Memory B cell (primary cell): Measurements from ENCODE around the gene DENND4A.

Source experiments
- ATAC-seq: fragments of 150-1000 bp; cut with Tn5 transposase; 2 replicates; pipeline ENCODE4 v1.10.0; 2021; ENCODE audit warnings: low read depth, mild to moderate bottlenecking, moderate library complexity
- DNase-seq, 2 donors: peaks; one replicate each; pipeline ENCODE4 v3.0.0; 2022; ENCODE audit warnings: low spot score in 2 of 2
- H3K27ac Mint-ChIP-seq: one replicate; pipeline ENCODE4 v1.8.0; 2022; ENCODE audit warnings: mild to moderate bottlenecking, moderate library complexity, mixed read lengths
- H3K27me3 Mint-ChIP-seq: one replicate; pipeline ENCODE4 v1.8.0; 2022; ENCODE audit warnings: mixed read lengths
- H3K36me3 Mint-ChIP-seq: one replicate; pipeline ENCODE4 v1.8.0; 2022; ENCODE audit warnings: mild to moderate bottlenecking, mixed read lengths
- H3K4me1 Mint-ChIP-seq: one replicate; pipeline ENCODE4 v1.8.0; 2022; ENCODE audit warnings: mixed read lengths
- H3K4me3 Mint-ChIP-seq: one replicate; pipeline ENCODE4 v1.8.0; 2022; ENCODE audit warnings: mild to moderate bottlenecking, moderate library complexity, mixed read lengths
- H3K9me3 Mint-ChIP-seq: one replicate; pipeline ENCODE4 v1.8.0; 2022; ENCODE audit warnings: mixed read lengths

The DENND4A gene

GRCh38 chr15:65645392-65645791, 146.7 kb downstream of the DENND4A start:
- ATAC-seq (no peak), DNase-seq (no peak)
- Mint-ChIP-seq H3K36me3 (peaks cover 5% of the 10 kb centered on the region), H3K27ac (peak overlapping the region; percentile 5), H3K4me1 (peaks cover 3% of the 10 kb centered on the region), H3K27me3 (no peaks in the 10 kb centered on the region), H3K9me3 (no peaks in the 10 kb centered on the region), H3K4me3 (no peak overlapping the region)

DNA sequence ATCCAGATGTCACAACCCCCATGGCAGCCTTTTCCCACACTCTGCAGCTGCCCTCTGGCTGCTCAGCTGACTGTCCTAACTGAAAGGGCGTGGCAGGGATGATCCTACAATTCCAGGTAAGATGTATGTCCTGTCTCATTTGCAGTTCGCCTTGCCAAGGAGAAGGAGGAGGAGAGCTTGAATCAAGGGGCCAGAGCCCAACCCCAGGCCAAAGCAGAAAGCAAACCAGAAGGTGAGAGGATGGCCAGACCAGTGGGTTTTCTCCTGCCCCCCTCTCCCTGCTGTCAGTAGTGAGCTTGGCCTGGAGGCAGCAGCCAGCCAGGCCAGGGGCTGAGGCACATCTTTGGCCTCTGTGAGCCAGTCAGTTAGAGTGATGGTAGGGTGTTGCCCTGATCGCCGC, 147.8 kb downstream of the DENND4A start:
- DNase-seq, result no peak
- H3K4me3 Mint-ChIP-seq, result no peak overlapping the region
- no peaks in the 10 kb centered on the region for H3K4me1 Mint-ChIP-seq
- H3K27ac Mint-ChIP-seq, result peak overlapping the region; percentile 43
- H3K36me3 Mint-ChIP-seq, result peaks cover 2% of the 10 kb centered on the region
- H3K27me3 Mint-ChIP-seq, result no peaks in the 10 kb centered on the region
- no peak for ATAC-seq
- H3K9me3 Mint-ChIP-seq, result no peaks in the 10 kb centered on the region

GRCh38 chr15:65642594-65642993, 149.5 kb downstream of the DENND4A start:
- no peak overlapping the region for H3K27ac Mint-ChIP-seq
- DNase-seq, result no peak
- H3K36me3 Mint-ChIP-seq, result peaks cover 2% of the 10 kb centered on the region
- peaks cover 7% of the 10 kb centered on the region for H3K4me1 Mint-ChIP-seq
- no peaks in the 10 kb centered on the region for H3K27me3 Mint-ChIP-seq
- no peak for ATAC-seq
- no peaks in the 10 kb centered on the region for H3K9me3 Mint-ChIP-seq
- H3K4me3 Mint-ChIP-seq, result no peak overlapping the region

GRCh38 chr15:65641768-65642475, 150.2 kb downstream of the DENND4A start:
- peaks cover 7% of the 10 kb centered on the region for H3K4me1 Mint-ChIP-seq
- ATAC-seq (no peak), DNase-seq (no peak)
- peak overlapping the region; percentile 32 for H3K27ac Mint-ChIP-seq
- no peak overlapping the region for H3K4me3 Mint-ChIP-seq
- no peaks in the 10 kb centered on the region for H3K27me3 Mint-ChIP-seq
- H3K9me3 Mint-ChIP-seq, result no peaks in the 10 kb centered on the region
- H3K36me3 Mint-ChIP-seq, result peaks cover 1% of the 10 kb centered on the region

DNA sequence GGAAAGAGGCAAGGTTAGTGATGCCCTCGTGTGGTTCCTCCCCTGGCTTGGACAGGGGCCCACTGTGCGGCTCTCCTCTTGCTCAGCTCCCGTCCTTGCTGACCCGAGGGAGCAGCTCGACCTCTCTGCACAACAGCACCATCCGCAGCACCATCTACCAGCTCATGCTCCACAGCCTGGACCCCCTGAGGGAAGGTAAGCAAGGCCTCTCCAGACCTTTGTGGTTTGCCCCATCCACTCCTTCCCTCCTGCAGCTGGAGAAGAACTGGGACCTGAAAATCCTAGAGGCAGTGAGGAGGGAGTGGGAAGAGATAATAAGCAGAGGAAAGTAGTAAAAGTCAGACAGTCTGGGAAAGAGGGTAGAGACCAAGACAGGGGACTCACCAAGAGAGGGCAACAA, 152.6 kb downstream of the DENND4A start:
- Mint-ChIP-seq H3K4me3 (no peak overlapping the region), H3K9me3 (no peaks in the 10 kb centered on the region), H3K36me3 (no peaks in the 10 kb centered on the region), H3K27me3 (no peaks in the 10 kb centered on the region), H3K4me1 (peaks cover 7% of the 10 kb centered on the region), H3K27ac (no peak overlapping the region)
- ATAC-seq (no peak), DNase-seq (no peak)

DNA sequence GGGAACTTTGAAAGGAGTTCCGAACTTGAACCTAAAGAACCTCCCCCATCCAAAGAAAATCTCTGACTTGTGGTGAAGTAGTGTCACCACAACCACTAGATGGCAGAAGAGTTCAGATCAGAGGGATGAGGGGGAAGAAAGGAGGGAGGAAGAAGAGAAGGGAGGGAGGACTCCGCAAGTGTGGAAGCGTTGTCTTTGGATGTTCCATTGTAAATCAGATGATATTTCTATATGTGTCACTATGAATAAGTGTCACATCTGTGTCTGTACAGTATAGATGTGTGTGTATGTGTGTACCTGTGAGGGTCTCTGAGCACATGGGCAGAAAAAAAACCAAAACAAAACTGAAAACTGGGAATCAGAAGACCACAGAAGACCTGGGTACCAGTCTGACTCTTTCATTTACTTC, 153.4 kb downstream of the DENND4A start:
- Mint-ChIP-seq H3K27me3 (no peaks in the 10 kb centered on the region), H3K27ac (no peak overlapping the region), H3K36me3 (no peaks in the 10 kb centered on the region), H3K4me3 (no peak overlapping the region), H3K9me3 (no peaks in the 10 kb centered on the region), H3K4me1 (peaks cover 7% of the 10 kb centered on the region)
- DNase-seq (peak in 1 of 2 donors; percentile 63), ATAC-seq (peak; percentile 90)

GRCh38 chr15:65638109-65638508, 154.0 kb downstream of the DENND4A start:
- no peak overlapping the region for H3K4me3 Mint-ChIP-seq
- DNase-seq (no peak), ATAC-seq (no peak)
- no peaks in the 10 kb centered on the region for H3K9me3 Mint-ChIP-seq
- no peaks in the 10 kb centered on the region for H3K36me3 Mint-ChIP-seq
- H3K4me1 Mint-ChIP-seq, result peaks cover 7% of the 10 kb centered on the region
- no peak overlapping the region for H3K27ac Mint-ChIP-seq
- no peaks in the 10 kb centered on the region for H3K27me3 Mint-ChIP-seq

DNA sequence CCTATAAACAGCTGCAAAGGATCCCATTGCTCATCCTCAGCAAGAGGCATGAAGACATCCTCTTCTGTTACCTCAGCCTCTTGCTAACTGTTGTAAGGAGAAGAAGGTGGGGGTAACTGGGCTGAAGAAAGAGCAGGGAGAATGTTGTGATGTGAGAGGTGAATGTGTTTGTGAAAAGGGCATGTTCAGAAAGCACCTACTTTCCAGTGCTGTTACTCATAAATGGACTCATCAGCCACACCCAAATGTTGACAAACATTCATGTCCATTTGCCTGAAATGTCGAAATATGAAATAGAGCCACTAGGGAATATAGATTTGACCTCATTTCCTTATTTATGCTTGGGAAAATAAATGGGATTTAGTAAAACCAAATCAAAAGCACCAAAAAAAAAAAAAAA, 157.7 kb downstream of the DENND4A start:
- no peaks in the 10 kb centered on the region for H3K9me3 Mint-ChIP-seq
- peaks cover 3% of the 10 kb centered on the region for H3K36me3 Mint-ChIP-seq
- H3K4me3 Mint-ChIP-seq, result no peak overlapping the region
- H3K4me1 Mint-ChIP-seq, result peaks cover 19% of the 10 kb centered on the region
- DNase-seq, result no peak
- ATAC-seq, result no peak
- H3K27me3 Mint-ChIP-seq, result peaks cover 2% of the 10 kb centered on the region
- no peak overlapping the region for H3K27ac Mint-ChIP-seq

DNA sequence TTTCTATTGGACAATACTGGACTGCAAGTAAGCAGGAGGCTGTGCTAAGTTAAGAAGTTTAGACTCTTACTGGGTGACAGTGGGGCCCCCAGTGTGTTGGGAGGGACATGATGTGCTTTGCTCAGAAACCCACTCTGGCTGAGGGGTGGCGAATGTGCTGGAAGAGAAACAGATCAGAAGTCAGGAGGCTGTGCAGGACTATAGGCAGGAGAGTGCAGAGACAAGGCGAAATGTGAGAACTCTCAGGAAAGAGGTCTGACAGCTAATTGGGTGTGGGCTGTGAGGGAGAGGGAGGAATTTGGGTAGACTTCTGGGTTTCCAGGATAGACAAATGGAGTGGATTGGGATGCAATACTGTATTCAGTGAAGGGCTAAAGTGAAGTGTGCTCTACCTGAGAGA, 158.3 kb downstream of the DENND4A start:
- Mint-ChIP-seq H3K9me3 (no peaks in the 10 kb centered on the region), H3K4me3 (no peak overlapping the region), H3K36me3 (peaks cover 3% of the 10 kb centered on the region), H3K4me1 (peaks cover 16% of the 10 kb centered on the region), H3K27me3 (peaks cover 2% of the 10 kb centered on the region), H3K27ac (no peak overlapping the region)
- ATAC-seq (no peak), DNase-seq (no peak)

GRCh38 chr15:65632780-65633375, 159.2 kb downstream of the DENND4A start:
- Mint-ChIP-seq H3K27ac (no peak overlapping the region), H3K4me3 (no peak overlapping the region), H3K36me3 (peaks cover 3% of the 10 kb centered on the region), H3K27me3 (peaks cover 2% of the 10 kb centered on the region), H3K9me3 (no peaks in the 10 kb centered on the region), H3K4me1 (peaks cover 12% of the 10 kb centered on the region)
- DNase-seq (no peak), ATAC-seq (no peak)

DNA sequence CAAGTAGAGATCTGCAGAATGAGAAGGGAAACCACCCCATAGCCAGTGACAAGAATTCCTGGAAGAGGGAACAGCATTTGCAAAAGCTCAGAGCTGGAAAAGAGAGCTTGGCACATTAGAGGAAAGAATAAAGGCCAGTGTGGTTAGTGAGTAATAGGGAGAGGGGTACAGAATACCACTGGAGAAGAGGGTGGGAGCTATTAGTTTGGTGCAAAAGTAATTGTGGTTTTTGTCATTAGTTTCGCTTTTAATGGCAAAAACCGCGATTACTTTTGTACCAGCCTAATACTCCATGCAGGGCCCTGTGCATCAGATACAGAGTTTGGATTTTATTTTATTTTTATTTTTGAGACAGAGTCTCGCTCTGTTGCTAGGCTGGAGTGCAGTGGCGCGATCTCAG, 160.6 kb downstream of the DENND4A start:
- Mint-ChIP-seq H3K9me3 (no peaks in the 10 kb centered on the region), H3K27me3 (peaks cover 2% of the 10 kb centered on the region), H3K4me3 (peak overlapping the region; percentile 68), H3K27ac (no peak overlapping the region), H3K36me3 (peaks cover 7% of the 10 kb centered on the region), H3K4me1 (peaks cover 12% of the 10 kb centered on the region)
- ATAC-seq (peak; percentile 29), DNase-seq (no peak)

DNA sequence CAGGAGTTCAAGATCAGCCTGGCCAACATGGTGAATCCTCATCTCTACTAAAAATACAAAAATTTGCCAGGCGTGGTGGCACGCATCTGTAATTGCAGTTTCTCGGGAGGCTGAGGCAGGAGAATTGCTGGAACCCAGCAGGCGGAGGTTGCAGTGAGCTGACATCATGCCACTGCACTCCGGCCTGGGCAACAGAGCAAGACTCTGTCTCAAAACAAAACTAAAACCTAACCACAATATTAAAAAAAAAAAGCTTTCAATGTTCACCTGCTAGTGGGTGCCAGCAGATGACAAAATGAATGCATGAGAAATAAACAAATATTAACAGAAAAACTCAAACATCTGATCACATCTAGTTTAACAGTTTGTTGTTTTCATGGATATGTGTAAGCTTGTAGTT, 161.3 kb downstream of the DENND4A start:
- Mint-ChIP-seq H3K36me3 (peaks cover 12% of the 10 kb centered on the region), H3K9me3 (no peaks in the 10 kb centered on the region), H3K4me1 (peaks cover 12% of the 10 kb centered on the region), H3K27me3 (peaks cover 2% of the 10 kb centered on the region), H3K27ac (no peak overlapping the region), H3K4me3 (no peak overlapping the region)
- ATAC-seq, result peak; percentile 82
- no peak for DNase-seq

DNA sequence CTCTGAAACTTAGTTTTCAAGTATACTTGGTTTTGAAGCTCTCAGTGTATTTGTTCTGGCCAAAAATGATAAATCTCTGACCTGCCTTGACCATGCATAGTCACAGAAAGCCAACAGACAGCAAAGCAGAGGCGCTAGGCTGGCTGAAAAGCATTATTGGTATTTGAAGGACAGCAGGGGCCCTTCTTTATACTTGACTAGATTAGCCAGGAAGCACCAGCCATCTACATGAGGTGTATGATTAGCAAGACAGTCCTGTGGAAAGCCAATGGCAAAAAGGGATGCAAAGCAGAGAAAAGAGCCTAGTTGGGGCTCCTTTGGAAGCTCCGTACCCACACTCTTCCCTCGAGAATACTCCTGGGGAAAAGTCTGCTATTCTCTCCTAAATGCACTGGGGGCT, 162.5 kb downstream of the DENND4A start:
- Mint-ChIP-seq H3K4me3 (no peak overlapping the region), H3K27ac (no peak overlapping the region), H3K9me3 (no peaks in the 10 kb centered on the region), H3K36me3 (peaks cover 19% of the 10 kb centered on the region), H3K4me1 (peaks cover 12% of the 10 kb centered on the region), H3K27me3 (peaks cover 2% of the 10 kb centered on the region)
- DNase-seq, result no peak
- no peak for ATAC-seq

GRCh38 chr15:65626856-65627255, 165.2 kb downstream of the DENND4A start:
- DNase-seq, result no peak
- H3K4me3 Mint-ChIP-seq, result no peak overlapping the region
- peaks cover 4% of the 10 kb centered on the region for H3K27me3 Mint-ChIP-seq
- ATAC-seq, result no peak
- H3K36me3 Mint-ChIP-seq, result peaks cover 22% of the 10 kb centered on the region
- H3K4me1 Mint-ChIP-seq, result peaks cover 10% of the 10 kb centered on the region
- no peak overlapping the region for H3K27ac Mint-ChIP-seq
- no peaks in the 10 kb centered on the region for H3K9me3 Mint-ChIP-seq

- peaks cover 4% of the 10 kb centered on the region for H3K27me3 Mint-ChIP-seq
- ATAC-seq (no peak), DNase-seq (no peak)
- H3K4me3 Mint-ChIP-seq, result no peak overlapping the region
- H3K27ac Mint-ChIP-seq, result no peak overlapping the region
- H3K36me3 Mint-ChIP-seq, result peaks cover 26% of the 10 kb centered on the region
- H3K9me3 Mint-ChIP-seq, result no peaks in the 10 kb centered on the region
- H3K4me1 Mint-ChIP-seq, result peaks cover 3% of the 10 kb centered on the region
Measured at GRCh38 chr15:65623103-65623502, 169.0 kb downstream of the DENND4A start.
